NAMALWA (cell line): ENCODE measurements around the gene TULP4.
A peak's percentile ranks its signal among the peaks of the same experiment; 100 is the strongest.

ENCODE experiments used
- DNase-seq: peaks from one replicate; pipeline ENCODE4 v3.0.0-alpha.2; 2015; ENCODE audit warnings: low spot score

Gene TULP4

GRCh38 chr6:158559895-158560835 lies 247.9 kb downstream of the TULP4 start, which contains the start of gene TMEM181:
TSS of gene TMEM181 (plus strand) at chr6:158560091. CDS start at chr6:158560225, 134 bp downstream.
- DNase-seq = peak; percentile 88

GRCh38 chr6:158560836-158561320 lies 248.6 kb downstream of the TULP4 start:
- no peak for DNase-seq
